ENCODE data around the gene MYO9A.

Gene MYO9A

DNA sequence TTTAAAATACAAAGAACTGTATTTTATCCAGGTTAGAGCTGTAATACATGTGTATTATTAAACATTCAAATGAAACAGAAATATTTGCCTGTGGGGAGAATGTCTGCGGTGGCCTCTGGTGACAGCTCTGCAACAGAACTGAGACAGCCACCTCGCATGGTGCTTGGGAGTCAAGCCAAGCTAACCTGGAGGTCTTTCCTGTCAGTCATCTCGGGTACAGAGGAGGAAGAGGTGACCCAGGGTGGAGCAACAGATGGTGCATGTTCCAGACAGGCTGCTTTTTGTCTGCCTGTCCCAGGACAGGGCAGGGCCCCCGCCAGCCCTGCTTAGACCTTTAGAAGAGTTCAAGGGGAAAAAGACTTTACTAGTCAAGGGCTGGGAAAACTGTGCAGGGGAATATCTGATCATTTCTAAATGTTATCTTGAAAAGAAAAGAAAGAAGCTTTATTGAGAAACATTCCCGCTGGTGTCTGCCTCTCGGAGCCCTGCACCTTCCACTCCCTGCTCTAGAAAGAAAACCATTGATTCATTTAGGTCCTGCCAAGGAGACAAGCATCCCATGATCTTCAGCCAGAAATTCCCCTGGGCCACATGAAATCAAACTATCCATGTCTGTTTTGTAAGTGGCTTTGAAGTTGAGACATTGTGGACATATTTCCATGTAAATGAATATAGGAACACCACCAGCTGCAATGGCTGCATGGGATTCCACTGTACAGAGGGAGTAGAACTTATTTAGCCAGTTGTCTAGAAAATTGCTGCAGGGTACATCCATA is 313.1 kb downstream of the MYO9A start:
- DNase-seq: no peak

DNA sequence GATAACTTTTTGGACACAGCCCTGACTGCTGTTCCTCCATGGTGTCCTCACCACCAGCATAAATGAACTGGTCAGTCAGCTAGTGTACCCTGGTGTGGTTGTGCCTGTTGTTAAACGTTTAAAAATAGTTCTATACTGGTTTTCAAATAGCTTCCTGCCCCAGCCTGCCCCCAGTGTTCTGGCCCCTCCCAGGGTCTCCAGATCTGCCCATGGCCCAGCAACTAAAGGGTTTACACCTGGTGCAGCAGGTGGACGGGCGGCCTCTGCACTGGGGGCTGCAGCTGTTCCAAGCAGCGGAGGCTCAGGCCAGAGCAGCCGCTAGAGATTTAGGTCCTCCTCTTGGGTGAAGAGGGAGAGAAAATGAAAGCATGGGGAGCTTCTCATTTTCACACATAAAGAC is 313.7 kb downstream of the MYO9A start:
- DNase-seq: no peak

DNA sequence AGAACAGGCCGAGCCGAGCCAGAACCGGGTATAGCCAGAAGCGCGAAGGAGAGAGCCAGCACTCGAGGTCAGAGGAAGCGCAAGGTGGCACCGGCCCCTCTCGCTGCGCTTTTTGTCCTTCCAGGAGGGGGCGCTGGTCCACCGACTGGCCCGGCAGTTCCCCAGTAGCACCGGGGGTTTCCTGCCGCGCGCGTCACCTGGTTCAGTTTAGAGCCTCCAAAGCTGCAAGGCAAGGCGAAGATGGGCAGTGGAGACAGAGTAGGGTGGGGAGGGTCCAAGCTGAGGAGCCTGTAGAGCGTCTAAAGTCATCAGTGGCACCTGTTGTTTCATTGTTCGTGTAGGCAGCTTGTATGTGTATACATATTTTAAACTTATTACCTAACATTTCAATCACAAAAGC is 315.2 kb downstream of the MYO9A start:
- no peak for DNase-seq

DNA sequence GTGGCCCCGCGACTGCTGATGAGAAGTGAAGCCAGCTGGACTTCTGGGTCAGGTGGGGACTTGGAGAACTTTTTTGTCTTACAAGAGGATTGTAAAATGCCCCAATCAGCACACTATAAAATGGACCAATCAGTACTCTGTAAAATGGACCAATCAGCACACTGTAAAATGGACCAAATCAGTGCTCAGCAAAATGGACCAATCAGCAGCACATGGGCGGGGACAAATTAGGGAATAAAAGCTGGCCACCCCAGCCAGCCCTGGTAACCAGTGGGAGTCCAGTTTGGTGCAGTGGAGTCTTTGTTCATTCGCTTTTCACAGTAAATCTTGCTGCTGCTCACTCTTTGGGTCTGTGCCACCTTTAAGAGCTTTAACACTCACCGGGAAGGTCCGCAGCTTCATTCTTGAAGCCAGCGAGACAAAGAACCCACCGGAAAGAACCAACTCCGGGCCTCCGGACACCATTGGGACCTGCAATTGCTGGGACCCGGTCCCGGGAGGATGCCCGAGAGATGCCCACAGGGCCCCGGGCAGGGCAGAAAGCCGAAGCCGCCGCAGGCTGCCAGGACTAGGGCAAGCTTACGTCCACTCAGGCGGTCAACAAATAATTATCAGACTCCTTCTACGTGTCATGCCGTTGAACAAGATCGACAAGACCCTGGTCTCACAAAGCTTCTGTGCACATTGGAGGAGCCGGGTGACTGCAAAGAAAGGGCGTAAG is 315.9 kb downstream of the MYO9A start:
- DNase-seq: no peak

DNA sequence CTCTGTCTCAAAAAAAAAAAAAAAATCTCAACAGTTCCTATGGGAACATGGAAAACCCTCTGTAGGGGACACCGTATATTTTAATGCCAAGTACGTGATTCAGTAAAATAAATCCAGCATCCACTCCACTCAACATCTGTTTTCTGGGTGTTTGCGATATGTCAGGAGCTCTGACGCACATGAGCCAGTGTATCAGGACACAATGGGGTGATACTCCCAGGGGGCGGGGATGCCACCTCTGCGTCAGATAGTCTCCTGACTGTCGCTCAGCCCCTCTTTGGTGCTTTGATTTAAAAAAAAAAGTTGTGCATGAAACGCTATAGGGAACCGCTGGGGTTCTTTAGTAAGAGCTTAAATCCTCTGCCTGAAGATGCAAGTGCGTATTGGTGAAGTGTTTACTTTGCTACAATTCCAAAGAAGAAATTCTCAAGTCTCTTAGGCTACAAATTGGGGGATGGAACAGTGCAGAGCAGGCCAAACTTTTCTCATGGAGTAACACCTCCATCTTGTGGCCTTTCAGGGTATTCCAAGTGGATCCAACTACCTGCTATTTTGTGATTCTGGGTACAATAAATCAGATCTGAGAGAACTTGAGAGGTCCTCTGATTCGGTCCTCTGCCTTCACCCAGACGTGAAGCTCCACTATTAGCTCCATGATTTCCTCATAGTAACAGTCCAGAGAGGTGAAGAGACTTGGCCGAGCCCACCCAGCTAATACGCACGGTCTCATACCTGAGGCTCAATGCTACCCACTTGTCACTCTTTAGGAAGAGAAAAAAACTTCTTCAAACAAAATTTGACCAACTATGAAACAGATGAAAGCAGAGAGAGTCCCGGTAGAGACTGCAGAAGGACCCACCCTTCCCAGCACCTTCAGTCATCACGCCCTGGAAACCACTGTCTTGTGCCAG is 316.9 kb downstream of the MYO9A start:
- DNase-seq: peak; percentile 3

DNA sequence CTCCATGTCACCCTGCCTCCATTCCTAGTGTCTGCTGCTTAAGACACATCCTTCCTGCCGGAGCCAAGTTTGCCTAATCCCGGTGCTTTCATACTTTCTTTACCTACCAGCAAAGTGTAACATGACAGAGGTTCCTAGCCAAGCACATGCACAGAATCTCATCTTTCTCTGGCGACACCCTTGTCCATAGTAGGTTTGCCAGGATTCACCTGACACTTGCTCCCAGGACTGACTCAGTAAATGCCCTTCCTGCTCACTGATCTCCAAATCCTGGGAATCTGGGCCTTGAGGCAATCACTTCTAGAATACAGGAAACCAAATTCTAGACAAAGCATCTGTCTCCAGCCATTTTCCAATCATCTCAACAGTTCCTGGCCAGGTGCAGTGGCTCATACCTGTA is 317.8 kb downstream of the MYO9A start:
- no peak for DNase-seq

DNA sequence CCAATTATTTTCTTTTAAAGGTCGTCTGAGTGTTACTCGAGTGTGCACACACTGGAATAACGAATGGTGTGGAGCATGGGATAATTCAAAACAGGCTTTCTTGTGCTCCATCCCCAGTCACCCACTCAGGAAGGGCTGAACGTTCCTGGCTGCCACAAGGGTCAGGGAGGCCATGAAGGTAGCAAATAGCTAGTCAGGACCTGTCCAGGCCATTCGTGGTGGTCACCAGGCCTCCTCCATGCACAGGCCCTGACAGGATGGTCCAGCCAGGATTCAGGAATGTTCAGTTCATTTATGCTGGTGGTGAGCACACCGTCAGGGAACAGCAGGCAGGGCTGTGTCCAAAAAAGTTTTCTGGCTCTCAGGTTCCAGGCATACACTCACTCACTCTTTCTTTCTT is 319.3 kb downstream of the MYO9A start:
- DNase-seq: no peak

DNA sequence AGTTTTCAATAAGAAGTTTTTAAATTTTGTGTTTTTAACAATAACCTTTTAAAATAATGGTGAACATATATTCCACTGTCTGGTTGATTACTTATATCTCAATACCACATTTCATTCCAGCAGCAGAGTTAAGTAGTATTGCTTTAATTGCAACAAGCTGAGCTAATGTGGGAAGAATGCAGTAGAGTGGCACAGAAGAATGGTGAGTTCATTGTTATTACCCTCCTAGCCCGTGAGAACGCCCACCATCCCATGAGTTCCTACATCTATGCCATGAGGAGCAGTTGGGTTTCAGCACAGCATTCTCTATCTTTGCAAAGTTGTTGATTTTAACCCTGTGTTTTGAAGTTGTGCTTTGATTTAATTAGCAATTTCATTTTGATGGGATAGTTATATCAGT is 325.4 kb downstream of the MYO9A start:
- DNase-seq: no peak

DNA sequence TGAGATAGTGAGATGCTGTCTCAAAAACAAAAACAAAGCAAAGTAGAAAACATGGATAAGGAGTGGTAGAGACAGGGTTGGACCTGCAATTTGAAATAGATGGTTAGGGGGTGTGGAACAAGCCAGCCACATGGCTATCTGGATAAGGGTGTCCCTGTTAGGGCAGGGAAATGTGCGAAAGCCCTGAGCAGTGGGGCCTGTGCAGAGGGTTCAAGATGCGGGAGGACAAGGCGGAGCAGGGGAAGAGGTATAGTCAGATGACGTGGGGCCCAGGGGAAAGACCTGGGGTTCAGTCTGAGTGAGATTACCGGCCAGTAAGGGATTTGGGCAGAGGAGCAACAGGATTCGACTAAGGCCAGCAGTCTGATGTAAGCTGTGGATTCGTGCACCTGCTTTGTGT is 326.0 kb downstream of the MYO9A start:
- no peak for DNase-seq

DNA sequence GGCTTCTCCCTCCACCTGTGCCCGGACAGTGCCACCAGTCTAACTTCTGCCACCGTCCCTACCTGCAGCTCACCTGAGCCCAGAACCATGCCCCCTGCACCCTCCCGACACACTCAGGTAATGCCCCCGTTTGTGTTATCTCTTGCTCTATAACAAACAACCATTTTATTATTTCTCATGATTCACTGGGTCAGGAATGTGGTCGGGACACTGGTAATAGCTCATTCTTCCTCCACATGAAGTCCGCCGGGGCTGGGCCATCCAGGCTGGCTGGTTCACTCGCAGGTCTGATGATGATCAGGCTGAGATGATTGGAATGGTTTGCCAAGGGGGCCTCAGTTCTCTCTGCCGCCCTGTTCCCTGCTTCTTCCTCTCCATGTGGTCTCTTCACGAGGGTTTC is 327.9 kb downstream of the MYO9A start:
- no peak for DNase-seq

DNA sequence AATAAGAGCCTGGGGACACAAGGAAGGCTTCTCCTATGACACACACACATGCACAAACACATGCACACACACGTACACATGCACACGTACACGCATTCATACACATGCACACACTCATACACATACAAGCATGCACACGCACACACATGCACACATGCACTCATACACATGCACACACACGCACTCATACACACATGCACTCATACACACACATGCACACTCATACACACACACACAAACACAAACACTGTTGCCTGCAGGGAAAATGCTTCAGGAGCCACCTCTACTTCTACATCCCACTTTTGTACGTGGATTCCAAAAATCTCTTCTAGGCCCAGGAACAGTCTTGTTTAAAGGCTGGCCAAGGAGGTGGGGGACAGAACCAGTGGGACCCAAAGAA is 328.3 kb downstream of the MYO9A start:
- DNase-seq: no peak

DNA sequence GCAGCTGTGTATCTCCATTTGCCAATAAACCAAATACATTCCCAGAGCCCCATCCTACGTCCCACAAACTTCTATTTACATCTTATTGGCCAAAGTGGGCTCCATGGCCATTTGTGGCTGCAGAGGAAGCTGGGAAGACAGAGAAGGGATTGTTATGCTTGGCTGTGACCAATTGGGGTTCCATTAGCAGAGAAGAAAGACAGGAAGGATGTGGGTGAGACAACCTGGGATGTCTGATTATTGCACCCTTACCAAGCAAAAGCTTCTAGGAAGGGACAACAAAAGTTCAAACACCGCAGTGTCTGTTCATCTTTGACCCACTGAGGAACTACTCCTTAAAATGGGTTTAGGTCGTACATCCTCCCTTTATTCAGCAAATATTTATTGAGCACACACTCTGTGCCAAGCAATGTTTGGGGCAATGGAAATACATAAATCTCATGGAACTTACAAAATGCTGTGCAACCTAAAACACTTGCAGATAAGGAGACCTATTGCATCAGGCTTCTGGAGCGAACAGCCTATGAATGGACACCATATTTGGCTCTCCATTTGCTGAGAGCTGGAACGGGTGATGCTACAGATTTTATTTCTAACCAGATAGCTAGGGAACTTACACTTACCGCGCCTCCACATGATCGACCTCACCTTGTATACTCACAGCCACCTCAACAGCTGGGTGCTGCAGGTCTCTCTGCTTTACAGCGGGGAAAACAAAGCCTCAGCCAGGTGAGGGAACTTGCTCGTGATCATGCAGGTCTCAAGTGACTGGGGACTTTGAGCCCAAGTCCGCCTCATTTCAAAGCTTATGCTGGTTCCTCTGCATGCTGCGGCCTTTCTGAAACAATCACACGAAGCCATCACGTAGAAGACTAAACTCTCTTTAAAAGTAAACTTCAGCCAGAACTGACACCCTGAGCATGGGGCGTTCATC is 329.0 kb downstream of the MYO9A start:
- DNase-seq: no peak

DNA sequence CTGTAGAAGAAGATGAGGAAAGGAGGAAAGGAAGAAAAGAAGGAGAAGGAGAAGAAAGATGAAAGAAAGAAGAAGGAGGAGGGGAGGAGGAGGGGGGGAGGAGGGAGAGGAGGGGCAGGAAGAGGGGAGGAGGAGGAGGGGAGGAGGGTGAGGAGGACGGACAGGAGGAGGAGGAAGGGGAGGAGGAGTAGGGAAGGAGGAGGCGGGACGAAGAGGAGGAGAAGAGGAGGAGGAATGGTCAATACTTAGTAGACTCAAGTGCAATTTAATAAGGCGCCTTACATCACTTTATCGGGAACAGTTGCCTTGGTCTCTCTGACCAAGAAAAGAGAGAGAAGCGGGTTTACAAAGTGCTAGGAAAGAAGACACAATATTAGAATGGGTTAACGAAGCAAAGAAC is 331.3 kb downstream of the MYO9A start:
- DNase-seq: no peak

DNA sequence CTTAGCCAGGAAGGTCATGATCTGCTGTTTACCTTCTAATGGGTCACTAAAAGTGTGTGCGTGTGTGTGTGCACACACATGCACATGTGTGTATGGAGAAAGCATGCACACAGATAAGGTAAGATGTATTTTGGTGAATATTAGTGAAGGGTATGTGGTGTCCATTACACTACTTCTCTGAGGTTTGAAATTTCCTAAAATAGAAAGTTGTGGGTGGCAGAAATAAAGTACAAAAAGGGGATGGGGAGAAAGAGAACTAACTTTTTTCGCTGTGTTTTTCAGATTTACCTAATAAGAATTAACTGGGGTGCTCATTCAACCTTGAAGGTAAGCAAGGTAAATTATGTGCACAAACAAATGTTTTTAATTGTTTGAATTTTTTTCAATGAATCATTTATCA is 332.0 kb downstream of the MYO9A start:
- DNase-seq: no peak

DNA sequence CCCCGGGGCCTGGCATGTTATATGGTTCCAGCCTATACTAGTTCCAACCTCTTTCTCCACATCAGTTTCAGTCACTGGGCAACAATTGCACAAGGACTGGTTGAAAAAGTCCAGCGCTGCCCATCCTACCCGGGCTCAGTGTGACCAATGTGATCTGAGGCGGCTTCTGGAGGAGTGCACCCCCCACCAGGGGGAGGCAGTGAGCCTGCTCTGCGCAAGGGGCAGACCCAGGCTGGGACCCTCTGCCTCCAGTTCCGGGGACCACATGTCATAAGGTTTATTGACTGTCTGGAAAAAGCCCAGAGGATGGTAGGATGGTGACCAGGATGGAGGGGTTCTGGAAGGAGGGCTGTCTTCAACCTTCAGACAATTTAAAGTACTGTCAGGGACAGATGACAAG is 333.2 kb downstream of the MYO9A start:
- DNase-seq: no peak

DNA sequence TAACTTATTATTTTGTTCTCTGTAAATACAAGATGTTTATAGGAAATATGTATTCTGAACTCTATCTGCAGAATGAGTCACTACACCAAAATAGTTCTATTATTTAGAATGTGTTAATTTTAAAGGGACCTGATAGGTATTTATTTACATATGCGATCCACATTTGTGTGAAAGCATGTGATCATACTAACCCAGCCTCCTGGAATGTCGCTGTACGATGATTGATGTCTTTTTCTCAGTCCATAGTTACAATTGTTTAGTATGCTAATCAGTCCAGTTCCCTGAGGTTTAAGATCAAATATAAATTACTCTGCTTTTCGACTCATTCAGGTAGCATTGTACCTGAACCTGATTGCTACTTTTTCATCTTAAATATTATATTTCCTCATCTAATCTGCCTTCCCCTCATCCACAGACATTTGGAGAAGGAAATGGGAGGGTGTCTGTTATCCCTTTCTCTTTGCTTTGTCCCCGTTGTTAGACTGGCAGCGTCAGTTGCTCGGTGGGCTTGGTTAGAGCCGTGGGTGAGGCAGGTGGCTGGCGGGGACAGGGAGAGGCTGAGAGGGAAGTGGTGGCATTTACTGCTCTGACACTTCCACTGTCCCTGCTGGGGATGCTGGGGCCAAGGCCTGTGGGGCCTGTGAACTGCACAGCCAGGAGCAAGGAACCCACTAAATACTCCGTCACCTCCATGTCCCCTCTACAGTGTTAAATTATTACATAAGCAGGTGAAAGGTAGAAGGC is 335.4 kb downstream of the MYO9A start:
- no peak for DNase-seq

DNA sequence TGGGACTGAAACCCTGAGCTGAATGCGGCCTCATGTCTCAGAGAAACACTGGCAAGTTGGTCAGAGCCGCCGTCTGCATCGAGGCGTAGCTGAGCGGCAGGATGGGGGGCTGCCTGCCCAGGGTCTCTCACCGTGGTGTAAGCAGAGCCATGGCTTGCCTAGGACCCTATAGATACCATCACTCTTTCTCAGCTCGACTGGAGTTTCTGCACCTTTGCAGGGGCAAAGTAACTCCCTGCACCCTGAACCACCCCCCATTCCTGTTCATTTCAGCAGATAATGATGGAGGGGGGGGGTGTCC is 336.0 kb downstream of the MYO9A start:
- DNase-seq: no peak

DNA sequence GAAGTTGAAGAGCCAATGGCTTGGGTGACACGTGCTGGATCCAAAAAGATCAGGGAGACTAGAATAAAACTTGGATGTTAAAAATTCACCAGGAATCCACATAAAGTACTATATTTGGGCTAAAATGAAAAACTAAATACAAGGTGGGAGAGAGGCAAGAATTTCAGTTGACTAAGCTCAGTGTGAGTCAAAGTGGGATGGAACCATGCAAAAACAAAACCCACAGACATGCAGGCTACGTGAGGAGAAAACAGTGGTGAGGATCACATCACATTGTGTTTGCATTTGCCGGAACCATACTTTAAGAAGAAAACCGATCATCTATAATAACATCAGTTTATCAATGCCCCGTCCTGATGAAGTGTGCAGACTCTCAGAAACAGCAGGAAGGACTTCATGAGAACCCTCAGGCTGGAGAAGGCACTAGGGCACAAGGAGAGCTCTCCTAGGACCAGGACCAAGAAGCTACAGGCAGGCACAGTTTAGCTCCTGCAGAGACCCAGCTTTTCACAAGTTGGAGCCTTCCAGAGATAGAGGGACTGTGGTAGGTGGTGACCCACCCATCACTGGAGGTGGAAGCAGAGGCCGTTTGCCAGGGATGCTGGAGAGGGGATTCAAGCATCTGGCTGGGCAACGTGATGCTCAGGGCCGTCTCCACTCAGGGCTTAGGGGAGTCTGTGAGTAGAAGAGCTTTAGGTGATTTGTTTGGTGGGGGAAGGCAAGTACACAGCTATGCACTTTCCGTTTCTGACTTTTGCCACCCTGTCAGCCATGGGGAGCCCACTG is 336.6 kb downstream of the MYO9A start:
- no peak for DNase-seq

DNA sequence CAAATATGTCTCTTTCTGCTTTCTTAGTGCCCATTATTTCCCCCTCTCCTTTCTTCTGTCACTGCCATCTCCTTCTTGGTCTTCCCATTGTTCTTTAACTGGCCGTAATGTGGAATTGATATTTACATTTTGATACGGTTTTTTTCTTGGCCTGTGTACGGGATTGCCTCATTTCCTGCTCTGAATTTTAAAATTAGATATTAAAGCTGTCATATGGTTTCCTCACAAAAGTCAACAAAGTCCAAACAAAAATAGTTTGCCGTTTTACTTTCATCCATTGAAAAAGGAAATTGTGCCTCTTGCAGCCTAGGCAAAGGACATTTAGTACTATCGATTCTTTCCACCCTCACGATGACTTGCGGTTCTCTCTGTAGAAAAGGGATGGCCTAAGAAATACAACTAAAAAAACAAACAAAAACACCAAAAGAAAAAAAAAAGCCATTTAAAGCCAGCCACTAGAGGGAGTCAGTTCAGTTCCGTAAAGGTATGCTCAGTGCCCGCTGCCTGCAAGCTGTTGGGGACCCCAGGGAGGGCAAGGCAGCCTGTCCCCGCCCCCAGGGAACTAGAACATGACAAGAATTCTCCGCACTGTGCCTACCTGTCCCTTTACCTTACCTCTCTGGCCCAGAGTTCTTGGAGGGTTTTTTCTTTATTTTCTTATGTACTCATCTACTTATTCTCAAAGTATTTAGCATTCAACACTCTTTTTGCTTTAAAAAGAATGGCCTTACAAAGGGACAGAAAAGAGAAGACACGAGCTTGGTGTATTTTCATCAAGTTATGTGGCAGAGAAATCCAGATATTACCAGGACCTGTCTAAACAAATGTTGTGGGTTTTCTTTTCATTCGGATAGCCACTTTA is 337.6 kb downstream of the MYO9A start:
- no peak for DNase-seq
